ENCODE measurements around the gene ACE. TPM values are rescaled to one million over a fixed set of nuclear protein-coding genes. Genes with fewer than 3 reads are reported as not detected.
A peak's percentile ranks its signal among the peaks of the same experiment; 100 is the strongest.

The ACE gene
- total RNA-seq, 4 donors from 2014 or later = 7.5 to 35.3 (median 14.1) TPM

- no peak for DNase-seq (ENCODE audit: low spot score in 2 of 2)
- no peaks in the 10 kb centered on the region for H3K9me3 ChIP-seq
- no peak overlapping the region for H3K27ac ChIP-seq
- no peak overlapping the region for H3K4me3 ChIP-seq
- no peak for TF ChIP-seq EP300 (IDR thresholded peaks at IDR 0.05)
- no peak for TF ChIP-seq CTCF (IDR thresholded peaks at IDR 0.05)
- no peak for TF ChIP-seq POLR2A (IDR thresholded peaks at IDR 0.05)
- no peaks in the 10 kb centered on the region for H3K36me3 ChIP-seq
- WGBS, 2 donors = 88 to 89% methylated on average over 13 of the region's 13 CpGs
- H3K27me3 ChIP-seq = no peaks in the 10 kb centered on the region
- peaks cover 0 to 59% (median 32%) of the 10 kb centered on the region in 4 donors for H3K4me1 ChIP-seq
Measured at GRCh38 chr17:63441654-63442053, 35.2 kb upstream of the ACE start.

- TF ChIP-seq CTCF (IDR thresholded peaks at IDR 0.05) = no peak
- TF ChIP-seq EP300 (IDR thresholded peaks at IDR 0.05) = no peak
- Histone ChIP-seq H3K4me3 (no peak overlapping the region), H3K4me1 (peaks cover 0 to 59% (median 34%) of the 10 kb centered on the region in 4 donors), H3K27ac (no peak overlapping the region), H3K9me3 (no peaks in the 10 kb centered on the region), H3K27me3 (no peaks in the 10 kb centered on the region), H3K36me3 (no peaks in the 10 kb centered on the region)
- WGBS, 2 donors = 86 to 94% methylated on average over 8 of the region's 8 CpGs
- DNase-seq (ENCODE audit: low spot score in 2 of 2) = no peak
Measured at GRCh38 chr17:63442074-63442473, 34.8 kb upstream of the ACE start.

- WGBS, 2 donors = 76 to 79% methylated on average over 11 of the region's 11 CpGs
- no peak for DNase-seq (ENCODE audit: low spot score in 2 of 2)
- Histone ChIP-seq H3K27ac (no peak overlapping the region), H3K9me3 (no peaks in the 10 kb centered on the region), H3K4me1 (peaks cover 0 to 59% (median 37%) of the 10 kb centered on the region in 4 donors), H3K27me3 (no peaks in the 10 kb centered on the region), H3K4me3 (no peak overlapping the region), H3K36me3 (no peaks in the 10 kb centered on the region)
- TF ChIP-seq EP300 (IDR thresholded peaks at IDR 0.05) (no peak), CTCF (IDR thresholded peaks at IDR 0.05) (no peak), POLR2A (IDR thresholded peaks at IDR 0.05) (no peak)
Measured at GRCh38 chr17:63442549-63443035, 34.3 kb upstream of the ACE start.

GRCh38 chr17:63443053-63443452, 33.8 kb upstream of the ACE start:
- DNase-seq (ENCODE audit: low spot score in 2 of 2) = no peak
- Histone ChIP-seq H3K36me3 (no peaks in the 10 kb centered on the region), H3K27me3 (no peaks in the 10 kb centered on the region), H3K9me3 (no peaks in the 10 kb centered on the region), H3K4me3 (no peak overlapping the region), H3K27ac (no peak overlapping the region), H3K4me1 (peaks cover 0 to 59% (median 38%) of the 10 kb centered on the region in 4 donors)
- WGBS, 2 donors = 90 to 92% methylated on average over 6 of the region's 6 CpGs
- TF ChIP-seq POLR2A (IDR thresholded peaks at IDR 0.05) (no peak), CTCF (IDR thresholded peaks at IDR 0.05) (no peak), EP300 (IDR thresholded peaks at IDR 0.05) (no peak)

GRCh38 chr17:63444457-63444856, 32.4 kb upstream of the ACE start:
- TF ChIP-seq EP300 (IDR thresholded peaks at IDR 0.05) = no peak
- no peak for TF ChIP-seq POLR2A (IDR thresholded peaks at IDR 0.05)
- TF ChIP-seq CTCF (IDR thresholded peaks at IDR 0.05) = no peak
- no peak overlapping the region for H3K4me3 ChIP-seq
- peaks cover 0 to 50% (median 31%) of the 10 kb centered on the region in 4 donors for H3K4me1 ChIP-seq
- DNase-seq (ENCODE audit: low spot score in 2 of 2) = no peak
- WGBS, 2 donors = 73 to 90% methylated on average over 3 of the region's 3 CpGs
- no peaks in the 10 kb centered on the region for H3K27me3 ChIP-seq
- peak overlapping the region in 1 of 4 donors; percentile 3 for H3K27ac ChIP-seq
- no peaks in the 10 kb centered on the region for H3K9me3 ChIP-seq
- H3K36me3 ChIP-seq = no peaks in the 10 kb centered on the region
